Stimulated activated CD8-positive, alpha-beta memory T cell treated with anti-CD3 and anti-CD28 coated beads, Interleukin-12 subunit alpha, Interleukin-12 subunit beta, amount 100 ng/mL, for 4 hours (primary cell): ENCODE data around the gene CFDP1.
"Not testable (repeated sequence)": the region's sequence is repeated elsewhere in the genome, so short reads cannot be mapped to it uniquely, and the experiment has no call there.

Experiments
- DNase-seq: peaks from one replicate; pipeline ENCODE4 v3.0.0-alpha.2; 2020; ENCODE audit warnings: low read depth

Gene CFDP1

GRCh38 chr16:75293173-75293572, 140.1 kb downstream of the CFDP1 start:
- DNase-seq: no peak

- no peak for DNase-seq
Observed at GRCh38 chr16:75292691-75293090, 140.6 kb downstream of the CFDP1 start.

GRCh38 chr16:75289189-75289588, 144.1 kb downstream of the CFDP1 start:
- DNase-seq: no peak

DNA sequence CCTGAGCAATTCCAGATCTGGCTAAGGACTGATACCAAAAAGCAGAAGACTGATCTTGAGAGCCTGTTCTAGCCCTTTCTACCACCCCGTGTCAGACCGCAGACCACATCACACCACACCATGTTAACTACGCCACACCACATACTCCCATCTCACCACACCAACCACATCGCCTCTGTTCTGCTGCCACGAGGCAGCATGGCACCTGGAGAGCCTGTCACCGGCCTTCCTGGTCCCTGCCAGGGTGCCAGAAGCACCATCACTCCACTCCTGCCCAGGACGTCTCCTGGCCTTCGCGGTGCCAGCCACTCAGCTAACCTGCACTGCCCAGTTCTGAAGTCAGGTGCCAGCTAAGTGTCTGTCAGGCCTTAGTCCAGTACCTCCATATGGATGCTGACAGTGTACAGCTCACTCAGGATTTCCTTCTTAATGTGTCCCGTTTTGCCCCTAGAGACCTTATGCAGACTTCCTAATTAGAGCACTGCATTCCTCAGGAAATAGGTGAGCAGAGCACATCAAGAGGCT, 144.6 kb downstream of the CFDP1 start:
- peak; percentile 16 for DNase-seq

GRCh38 chr16:75288181-75288580, 145.1 kb downstream of the CFDP1 start:
- DNase-seq: no peak

- DNase-seq: no peak
Observed at GRCh38 chr16:75287708-75288107, 145.6 kb downstream of the CFDP1 start.

DNA sequence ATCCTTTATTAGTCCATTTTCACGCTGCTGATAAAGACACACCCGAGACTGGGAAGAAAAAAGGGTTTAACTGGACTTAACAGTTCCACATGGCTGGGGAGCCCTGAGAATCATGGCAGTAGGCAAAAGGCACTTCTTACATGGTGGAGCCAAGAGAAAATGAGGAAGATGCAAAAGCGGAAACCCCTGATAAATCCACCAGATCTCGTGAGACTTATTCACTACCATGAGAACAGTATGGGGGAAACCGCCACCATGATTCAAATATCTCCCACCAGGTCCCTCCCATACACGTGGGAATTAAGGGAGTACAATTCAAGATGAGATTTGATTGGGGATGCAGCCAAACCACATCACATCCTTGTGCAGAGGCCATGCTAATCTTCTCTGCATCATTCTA, 146.9 kb downstream of the CFDP1 start:
- no peak for DNase-seq

GRCh38 chr16:75282466-75283281, 150.6 kb downstream of the CFDP1 start:
- no peak for DNase-seq

DNA sequence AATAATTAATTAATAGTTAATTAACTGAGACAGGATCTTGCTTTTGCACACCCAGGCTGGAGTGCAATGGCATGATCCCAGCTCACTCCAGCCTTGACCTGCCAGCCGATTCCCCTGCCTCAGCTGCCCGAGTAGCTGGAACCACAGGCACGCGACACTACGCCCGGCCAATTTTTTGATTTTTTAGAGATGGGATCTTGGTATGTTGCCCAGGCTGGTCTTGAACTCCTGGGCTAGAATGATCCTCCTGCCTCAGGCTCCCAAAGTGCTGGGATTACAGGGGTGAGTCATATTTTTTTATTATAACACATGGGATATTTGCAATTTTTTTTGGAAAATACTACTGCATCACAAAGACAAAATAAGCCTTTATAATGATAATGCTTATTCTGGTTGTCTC, 151.5 kb downstream of the CFDP1 start:
- DNase-seq: no peak

GRCh38 chr16:75281009-75281408, 152.3 kb downstream of the CFDP1 start:
- DNase-seq: not testable (repeated sequence)

DNA sequence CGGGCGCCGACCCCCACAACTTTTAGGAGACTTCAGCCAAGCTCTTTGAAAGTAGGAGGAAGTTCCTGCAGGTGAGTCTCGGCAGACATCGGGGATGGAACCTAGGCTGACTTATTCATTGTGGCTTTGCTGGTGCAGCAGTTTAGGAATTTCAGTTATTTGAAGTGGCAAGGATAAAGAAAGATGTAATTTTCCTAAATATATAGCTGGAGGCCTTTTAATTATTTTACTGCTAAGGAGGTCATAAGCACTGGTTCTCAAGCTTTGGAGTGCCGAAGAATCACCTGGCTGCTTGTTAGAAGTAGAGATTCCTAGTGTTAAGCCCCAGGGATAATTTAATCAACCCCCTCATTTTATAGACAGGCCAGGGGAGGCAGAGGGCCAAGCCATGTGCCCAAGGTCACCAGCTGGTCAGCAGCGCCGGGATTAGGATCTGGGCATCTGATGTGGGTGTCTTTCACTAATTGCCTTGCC, 152.9 kb downstream of the CFDP1 start:
- DNase-seq: no peak

- no peak for DNase-seq
Observed at GRCh38 chr16:75279305-75279704, 154.0 kb downstream of the CFDP1 start.

DNA sequence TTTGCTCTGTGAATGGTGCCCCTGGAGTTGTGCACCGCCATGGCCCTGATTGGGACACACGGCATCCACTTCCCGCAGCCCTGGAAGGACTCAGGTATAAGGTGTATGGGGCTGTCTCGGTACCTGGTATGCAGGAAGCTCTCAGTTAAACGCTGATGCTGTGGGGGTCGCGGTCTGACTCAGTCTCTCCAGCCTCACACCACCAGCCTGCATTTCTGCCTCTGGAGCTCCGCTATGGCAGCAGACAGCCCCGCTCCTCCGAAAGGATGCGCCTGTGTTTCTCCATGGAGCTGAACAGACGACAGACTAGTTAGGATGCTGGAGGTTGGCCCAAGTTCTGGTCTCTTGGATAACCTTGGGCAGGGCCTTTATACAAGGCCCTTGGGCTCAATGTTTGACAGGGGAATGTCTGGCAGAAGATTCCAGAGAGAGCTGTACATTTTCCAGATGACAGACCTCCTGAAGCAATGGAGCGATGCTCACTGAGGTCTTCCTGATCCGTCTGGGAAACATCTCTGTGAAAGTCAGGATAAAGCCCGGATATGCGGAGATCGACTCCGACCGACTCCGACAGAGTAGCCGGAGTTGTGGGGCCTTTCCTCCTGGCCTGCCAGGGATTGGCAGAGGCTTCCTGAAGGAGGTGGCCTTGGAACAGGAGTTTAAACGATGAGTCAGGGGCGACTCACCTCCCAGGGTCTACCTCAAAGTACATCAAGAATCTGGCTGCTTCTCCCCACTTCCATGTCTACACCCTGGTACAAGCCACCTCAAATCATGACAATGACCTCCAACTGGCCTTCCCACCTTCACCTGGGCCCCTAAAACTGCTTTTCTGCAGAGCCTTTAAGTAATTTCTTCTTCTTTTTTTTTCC, 160.0 kb downstream of the CFDP1 start:
- no peak for DNase-seq

DNA sequence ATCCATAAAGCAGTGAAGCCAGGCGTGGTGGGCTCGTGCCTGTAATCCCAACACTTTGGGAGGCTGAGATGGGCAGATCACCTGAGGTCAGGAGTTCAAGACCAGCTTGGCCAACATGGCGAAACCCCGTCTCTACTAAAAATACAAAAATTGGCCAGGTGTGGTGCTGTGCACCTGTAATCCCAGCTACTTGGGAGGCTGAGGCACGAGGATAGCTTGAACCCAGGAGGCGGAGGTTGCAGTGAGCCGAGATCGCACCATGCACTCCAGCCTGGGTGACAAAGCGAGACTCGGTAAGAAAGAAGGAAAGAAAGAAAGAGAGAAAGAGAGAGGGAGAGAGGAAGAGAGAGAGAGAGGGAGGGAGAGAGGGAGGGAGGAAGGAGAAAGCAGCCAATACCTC, 160.7 kb downstream of the CFDP1 start:
- not testable (repeated sequence) for DNase-seq

DNA sequence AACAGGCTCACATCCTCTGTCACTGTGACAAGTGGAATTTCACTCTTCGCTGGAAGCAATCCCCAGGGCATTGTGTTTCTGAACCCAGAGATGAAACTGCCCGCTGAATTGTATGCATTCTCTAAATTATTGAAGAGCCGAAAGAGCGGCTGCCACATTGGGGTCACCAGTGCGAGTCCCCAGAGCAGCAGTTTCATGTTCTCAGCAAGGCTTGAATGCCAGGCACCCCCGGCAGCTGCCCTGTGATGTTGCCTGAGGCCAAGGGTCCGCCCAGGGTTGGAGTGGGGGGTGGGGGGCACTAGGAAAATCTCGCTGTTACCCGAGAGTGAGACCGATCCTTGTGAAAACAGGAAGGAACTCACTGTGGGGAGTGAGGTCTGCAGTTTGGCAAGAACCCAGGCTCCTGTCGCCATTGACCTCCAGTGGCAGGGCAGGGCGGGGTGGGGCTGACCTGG, 161.2 kb downstream of the CFDP1 start:
- DNase-seq: no peak

- DNase-seq: no peak
Observed at GRCh38 chr16:75271441-75272096, 161.7 kb downstream of the CFDP1 start.

GRCh38 chr16:75269358-75269757, 163.9 kb downstream of the CFDP1 start:
- not testable (repeated sequence) for DNase-seq

DNA sequence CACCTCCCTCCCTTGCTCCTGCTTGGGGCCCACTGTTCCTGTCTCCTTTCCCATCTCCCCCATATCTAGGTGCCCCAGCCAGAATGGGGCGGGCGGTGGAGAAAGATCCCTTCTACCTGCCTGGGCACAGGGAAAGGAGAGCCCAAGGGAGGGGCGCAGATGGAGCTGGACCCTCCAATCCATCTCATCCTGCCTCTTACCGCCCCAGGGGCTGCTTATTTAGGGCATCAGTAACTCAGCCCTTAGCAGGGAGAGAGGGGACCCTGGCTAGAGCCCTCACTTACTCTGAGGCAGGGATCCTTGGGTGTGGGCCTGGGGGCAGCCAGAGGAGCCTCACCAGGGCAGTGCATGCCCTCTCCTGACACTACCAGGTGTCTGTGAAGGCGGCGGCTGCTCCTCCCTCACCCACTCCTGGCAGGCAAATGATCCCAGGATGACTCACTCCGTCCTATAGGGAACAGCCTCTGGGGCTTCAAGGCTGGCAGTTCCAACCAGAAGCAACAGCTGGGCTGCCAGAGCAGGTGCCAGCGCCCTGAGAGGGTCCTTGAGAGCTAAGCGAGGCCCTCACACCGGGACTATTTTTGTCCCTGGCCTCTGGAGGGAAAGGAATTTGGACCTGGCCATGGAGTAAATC, 165.6 kb downstream of the CFDP1 start:
- DNase-seq: no peak

DNA sequence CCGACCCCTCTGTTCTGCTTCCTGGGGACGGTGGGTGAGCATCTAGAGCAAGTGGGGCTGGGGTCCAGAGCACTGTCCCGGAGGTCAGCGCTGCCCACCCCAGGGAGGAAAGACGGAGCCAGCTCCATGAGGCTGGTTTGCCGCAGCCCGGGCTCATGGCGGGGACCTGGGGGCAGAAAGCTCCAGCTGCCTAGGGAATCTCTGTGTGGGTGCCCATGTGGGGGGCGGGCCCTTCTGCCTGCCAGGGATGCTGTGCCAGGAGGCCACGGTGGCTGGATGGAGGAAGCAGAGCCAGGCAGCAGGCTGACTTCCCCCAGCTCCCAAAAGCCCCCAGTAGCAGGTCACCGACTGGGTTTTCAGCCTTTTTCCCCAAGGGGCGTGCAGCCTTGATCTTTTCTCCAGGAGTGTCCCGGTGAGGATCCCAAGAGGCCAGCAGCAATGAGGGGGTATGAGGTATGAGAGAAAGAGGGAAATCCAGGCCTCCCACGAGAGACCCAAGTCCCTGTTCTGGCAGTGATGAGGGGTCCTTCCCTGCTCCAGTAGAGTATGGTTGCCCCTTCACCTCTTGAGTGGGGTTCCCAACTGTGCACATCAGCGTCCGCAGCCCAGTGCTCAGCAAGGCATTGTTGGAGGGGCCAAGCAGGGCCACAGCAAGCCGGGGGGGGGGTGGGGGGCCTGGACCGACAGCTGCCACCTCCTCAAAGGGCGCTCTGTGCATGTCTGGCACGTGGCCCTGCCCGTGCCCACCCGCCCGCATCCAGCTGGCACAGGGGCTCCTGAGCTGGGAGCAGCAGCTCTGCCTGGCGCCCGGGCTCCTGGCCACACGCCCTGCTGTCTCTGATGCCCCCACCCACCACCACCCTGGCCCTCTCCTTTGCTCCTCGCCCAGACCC, 166.3 kb downstream of the CFDP1 start:
- no peak for DNase-seq

- DNase-seq: no peak
Observed at GRCh38 chr16:75265911-75266701, 167.2 kb downstream of the CFDP1 start.
